Measurements from ENCODE around the gene TLK1.

The TLK1 gene

GRCh38 chr2:170999654-171000053 lies 161.0 kb downstream of the TLK1 start:
- TF ChIP-seq ZFX (IDR thresholded peaks at IDR 0.05) = no peak
- TF ChIP-seq, protein P1, sequence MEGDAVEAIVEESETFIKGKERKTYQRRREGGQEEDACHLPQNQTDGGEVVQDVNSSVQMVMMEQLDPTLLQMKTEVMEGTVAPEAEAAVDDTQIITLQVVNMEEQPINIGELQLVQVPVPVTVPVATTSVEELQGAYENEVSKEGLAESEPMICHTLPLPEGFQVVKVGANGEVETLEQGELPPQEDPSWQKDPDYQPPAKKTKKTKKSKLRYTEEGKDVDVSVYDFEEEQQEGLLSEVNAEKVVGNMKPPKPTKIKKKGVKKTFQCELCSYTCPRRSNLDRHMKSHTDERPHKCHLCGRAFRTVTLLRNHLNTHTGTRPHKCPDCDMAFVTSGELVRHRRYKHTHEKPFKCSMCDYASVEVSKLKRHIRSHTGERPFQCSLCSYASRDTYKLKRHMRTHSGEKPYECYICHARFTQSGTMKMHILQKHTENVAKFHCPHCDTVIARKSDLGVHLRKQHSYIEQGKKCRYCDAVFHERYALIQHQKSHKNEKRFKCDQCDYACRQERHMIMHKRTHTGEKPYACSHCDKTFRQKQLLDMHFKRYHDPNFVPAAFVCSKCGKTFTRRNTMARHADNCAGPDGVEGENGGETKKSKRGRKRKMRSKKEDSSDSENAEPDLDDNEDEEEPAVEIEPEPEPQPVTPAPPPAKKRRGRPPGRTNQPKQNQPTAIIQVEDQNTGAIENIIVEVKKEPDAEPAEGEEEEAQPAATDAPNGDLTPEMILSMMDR (conservative IDR thresholded peaks at IDR 0.05) = no peak
- H3K27ac ChIP-seq = peak overlapping the region; percentile 64

DNA sequence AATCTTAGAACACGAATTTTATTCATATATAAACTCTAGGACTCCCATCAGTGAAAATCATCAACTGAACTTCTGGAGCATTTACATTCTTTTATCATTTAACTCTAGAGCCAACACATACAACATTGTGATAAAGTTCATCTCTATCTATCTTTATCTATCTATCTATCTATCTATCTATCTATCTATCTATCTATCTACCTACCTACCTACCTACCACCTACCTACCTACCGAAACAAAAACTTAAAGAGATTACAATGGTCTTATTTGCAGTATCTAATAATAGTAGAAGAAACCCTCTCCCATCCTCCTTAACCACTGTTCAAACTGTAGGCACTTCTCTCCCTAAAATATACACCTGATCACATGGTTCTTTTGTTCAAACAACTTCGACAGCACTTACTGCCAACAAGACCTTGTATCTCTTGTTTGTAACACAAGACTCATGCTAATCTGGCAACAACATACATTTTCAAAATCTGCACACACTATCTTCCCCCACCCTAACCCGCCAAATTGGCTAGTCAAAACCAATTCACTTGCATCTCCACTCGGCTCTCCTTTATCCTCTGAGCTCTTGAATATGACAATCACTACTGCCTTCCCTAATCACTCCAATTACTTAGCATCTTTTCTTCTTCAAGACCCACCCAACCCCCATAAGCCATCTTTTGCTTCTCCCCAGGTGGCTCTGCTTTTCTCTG lies 162.6 kb downstream of the TLK1 start:
- peak overlapping the region; percentile 88 for H3K27ac ChIP-seq
- TF ChIP-seq, protein P1 (conservative IDR thresholded peaks at IDR 0.05) = no peak
- TF ChIP-seq ZFX (IDR thresholded peaks at IDR 0.05) = no peak

GRCh38 chr2:170996316-170996715 lies 164.4 kb downstream of the TLK1 start:
- peak overlapping the region; percentile 29; the same call in 1 of the 2 replicates for H3K27ac ChIP-seq
- TF ChIP-seq, protein P1 (conservative IDR thresholded peaks at IDR 0.05) = no peak
- no peak for TF ChIP-seq ZFX (IDR thresholded peaks at IDR 0.05)

- no peak overlapping the region for H3K27ac ChIP-seq
- TF ChIP-seq, protein P1 (conservative IDR thresholded peaks at IDR 0.05) = peak; percentile 14; the same call in 1 of the 2 replicates
- no peak for TF ChIP-seq ZFX (IDR thresholded peaks at IDR 0.05)
Observed at GRCh38 chr2:170991398-170992182, 169.1 kb downstream of the TLK1 start.

GRCh38 chr2:170986566-170987258 lies 174.0 kb downstream of the TLK1 start:
- no peak overlapping the region for H3K27ac ChIP-seq
- TF ChIP-seq, protein P1 (conservative IDR thresholded peaks at IDR 0.05) = no peak
- TF ChIP-seq ZFX (IDR thresholded peaks at IDR 0.05) = no peak

- H3K27ac ChIP-seq = no peak overlapping the region
- TF ChIP-seq ZFX (IDR thresholded peaks at IDR 0.05) = no peak
- TF ChIP-seq, protein P1 (conservative IDR thresholded peaks at IDR 0.05) = no peak
Observed at GRCh38 chr2:170985407-170985806, 175.3 kb downstream of the TLK1 start.

Measured in C4-2B (cell line).